ENCODE data around the gene MNDA.

GRCh38 chr1:158799689-158800088 is 31.5 kb upstream of the MNDA start:
- no peak for TF ChIP-seq EZH2 (IDR thresholded peaks at IDR 0.05; ENCODE audit: borderline replicate concordance, low read length)
- no peak for TF ChIP-seq CTCF (IDR thresholded peaks at IDR 0.05; ENCODE audit: low read length)
